Measurements from ENCODE around the gene NDOR1.
"Not testable (repeated sequence)": the region's sequence is repeated elsewhere in the genome, so short reads cannot be mapped to it uniquely, and the experiment has no call there.

The NDOR1 gene

GRCh38 chr9:137245450-137246421 lies 40.2 kb downstream of the NDOR1 start:
- DNase-seq, result no peak

GRCh38 chr9:137247135-137247915 lies 41.8 kb downstream of the NDOR1 start:
- DNase-seq, result no peak

GRCh38 chr9:137247916-137248175 lies 42.3 kb downstream of the NDOR1 start:
- DNase-seq, result no peak

DNA sequence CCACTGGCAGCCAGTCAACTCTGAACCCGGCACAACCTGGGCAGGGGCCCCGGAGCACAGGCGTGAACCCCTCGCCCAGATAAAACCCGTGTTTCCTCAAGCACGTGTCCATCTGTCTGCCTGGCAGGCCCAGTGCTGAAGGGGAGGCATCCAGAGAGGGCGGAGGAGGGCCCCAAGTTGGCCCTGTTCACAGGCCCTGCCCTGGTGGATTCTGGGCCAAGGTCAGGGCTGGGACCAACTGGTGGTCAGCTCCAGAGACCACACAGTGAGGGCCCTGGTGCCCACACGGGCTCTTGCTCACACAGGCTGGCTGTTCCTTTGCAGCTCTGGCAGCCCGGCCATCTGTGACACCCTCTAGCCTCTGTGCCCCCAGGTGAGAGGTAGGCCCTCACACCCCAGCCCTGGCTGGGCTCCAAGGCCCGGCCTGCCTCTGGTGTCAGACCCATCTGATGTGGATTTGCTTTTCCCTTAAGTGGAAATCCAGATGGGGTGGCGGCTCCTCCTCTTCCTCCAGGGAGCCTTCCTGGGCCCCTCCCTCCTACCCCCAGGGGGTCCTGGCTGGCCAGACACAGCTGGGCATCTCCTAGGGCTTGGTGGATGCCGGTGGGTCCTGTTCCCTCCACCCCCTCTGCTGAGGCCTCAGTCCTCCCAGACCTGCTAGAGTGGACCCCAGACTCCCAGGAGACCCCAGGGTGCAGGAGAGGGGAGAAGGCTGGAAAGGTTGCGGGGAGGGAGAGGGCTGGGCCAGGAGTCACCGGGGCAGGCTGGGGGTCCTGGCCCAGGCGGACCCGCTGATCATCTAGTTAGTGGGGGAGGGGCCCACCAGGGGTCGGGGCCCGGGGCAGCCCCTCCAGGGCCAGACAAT lies 45.1 kb downstream of the NDOR1 start:
- no peak for DNase-seq

DNA sequence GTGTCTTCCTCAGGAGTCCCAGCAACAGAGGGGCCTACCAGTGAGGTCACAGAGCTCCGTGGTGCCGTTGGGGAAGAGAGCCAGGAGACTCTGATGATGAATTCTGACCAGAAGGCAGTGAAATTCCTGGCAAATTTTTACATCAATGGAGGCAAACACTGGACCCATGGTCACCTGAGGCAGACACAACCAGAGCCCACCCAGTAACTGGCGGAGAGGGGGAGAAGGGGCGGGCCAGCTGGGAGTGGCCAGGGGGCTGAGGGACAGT lies 45.6 kb downstream of the NDOR1 start, which contains the start of gene STPG3:
Gene STPG3, plus strand, starts transcription at position 93 of the 268 bp plus-strand sequence. Its CDS starts 1 bp downstream, at position 94.
- DNase-seq, result no peak

GRCh38 chr9:137251490-137252268 lies 46.2 kb downstream of the NDOR1 start:
- no peak for DNase-seq

DNA sequence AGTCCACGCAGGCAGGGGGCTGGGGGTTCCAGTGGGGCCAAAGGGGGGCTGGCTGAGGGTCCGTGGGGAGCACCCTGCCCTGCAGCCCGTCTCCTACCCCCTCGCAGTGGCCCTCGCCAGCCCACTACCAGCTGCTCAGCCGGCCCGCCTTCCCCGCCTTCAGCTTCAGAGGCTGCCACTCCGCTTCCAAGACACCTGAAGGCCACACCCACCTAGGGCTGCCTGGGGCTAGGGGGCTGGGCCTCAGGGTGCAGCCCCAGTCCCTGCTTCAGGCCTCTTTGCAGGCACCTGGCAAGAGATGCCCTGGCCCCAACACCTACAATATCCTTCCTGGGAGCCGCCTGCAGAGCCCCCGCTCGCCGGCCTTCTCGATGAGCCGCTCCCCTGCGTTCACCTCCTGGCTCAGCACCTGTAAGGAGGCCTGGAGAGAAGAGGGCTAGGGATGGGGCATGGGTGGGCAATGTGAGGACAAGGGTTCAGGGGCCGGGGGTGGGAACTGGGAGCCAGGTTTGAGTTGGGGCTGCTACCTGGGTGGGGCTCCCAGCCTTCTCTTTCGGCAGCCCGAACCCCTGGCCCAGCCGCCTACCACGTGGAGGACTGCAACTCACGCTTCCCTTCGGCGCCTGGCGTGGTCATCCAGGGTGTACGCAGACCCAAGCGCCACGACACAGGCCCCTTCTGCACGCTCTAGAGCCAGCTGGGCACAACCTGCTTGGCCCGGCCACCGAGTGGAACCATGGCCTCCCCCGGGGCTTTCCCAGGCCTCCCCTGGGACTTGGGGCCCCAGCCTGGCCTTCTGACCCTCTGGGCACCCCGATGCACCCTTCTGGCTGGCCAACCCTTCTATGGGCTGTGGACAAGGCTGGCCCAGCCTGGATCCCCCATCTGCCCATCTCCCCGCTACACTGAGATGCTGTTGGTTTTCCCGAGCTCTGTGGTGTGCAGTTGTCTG lies 47.3 kb downstream of the NDOR1 start:
- DNase-seq, result no peak

DNA sequence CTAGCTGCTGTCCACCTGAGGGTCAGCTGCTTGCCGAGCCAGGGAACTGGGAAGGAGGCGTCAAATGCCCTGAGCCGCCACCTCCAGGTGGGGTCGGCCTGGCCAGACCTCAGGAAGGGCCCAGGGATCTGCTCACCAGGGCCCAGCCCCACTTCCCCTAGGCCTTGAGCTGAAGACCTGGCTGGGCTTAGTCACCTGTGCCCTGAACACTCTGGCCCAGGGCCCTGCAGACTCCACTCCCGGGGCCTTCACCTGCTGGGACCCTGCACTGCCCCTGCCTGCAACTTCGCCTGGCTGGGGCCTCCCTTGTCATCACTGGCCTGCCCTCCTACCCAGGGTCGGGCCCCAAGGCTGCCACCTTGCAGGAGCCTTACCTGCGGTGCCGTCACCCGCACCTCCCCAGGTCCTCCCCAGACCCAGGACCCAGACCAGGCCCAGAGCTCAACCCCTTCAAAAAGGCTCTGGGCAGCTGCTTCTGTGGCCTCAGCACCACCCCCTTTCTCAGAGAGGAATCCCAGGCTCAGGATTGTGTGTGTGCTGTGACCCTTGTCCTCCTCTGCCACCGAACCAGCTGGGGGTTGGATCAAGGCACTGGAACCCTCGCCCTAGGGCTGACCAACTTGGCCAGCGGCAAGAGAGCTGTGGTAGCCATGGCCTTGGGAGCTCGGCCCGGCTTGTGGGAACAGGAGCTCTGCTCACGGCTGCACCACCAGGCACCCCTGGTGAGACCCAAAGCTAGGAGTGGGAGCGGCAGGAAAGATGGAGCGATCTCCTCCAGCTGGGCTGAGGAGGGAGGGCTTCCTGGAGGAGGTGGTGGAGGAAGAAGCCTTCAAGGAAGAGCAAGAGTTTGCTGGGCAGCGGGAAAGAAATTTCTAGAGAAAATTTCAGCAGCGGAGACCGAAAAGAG lies 48.5 kb downstream of the NDOR1 start:
- DNase-seq, result no peak

GRCh38 chr9:137254624-137255447 lies 49.3 kb downstream of the NDOR1 start, which contains the start of gene NELFB:
Gene NELFB (plus strand): TSS chr9:137255327.
- peak; percentile 97 for DNase-seq

DNA sequence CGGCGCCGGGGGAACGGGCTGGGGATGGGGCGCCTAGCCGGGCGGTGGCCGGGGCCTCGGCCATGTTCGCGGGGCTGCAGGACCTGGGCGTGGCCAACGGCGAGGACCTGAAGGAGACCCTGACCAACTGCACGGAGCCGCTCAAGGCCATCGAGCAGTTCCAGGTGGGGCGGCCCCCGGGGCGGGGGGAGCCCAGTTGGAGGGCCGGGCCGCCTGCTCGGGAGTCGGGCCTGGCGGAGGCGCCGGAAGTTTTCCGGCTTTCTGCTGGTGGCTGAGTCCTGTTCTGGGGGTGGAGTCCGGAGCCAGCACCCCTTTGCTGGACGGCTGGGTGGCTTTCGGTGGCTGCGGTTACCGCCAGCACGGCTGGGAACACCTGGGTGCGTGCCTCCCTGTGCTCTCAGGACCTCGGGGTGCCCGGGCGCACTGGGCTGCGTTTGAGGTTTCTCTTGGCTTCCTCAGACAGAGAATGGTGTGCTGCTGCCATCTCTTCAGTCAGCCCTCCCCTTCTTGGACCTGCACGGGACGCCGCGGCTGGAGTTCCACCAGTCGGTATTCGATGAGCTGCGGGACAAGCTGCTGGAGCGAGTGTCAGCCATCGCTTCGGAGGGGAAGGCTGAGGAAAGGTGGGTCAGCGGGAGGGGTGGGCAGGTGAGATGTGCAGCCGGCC lies 50.1 kb downstream of the NDOR1 start:
- DNase-seq, result no peak

DNA sequence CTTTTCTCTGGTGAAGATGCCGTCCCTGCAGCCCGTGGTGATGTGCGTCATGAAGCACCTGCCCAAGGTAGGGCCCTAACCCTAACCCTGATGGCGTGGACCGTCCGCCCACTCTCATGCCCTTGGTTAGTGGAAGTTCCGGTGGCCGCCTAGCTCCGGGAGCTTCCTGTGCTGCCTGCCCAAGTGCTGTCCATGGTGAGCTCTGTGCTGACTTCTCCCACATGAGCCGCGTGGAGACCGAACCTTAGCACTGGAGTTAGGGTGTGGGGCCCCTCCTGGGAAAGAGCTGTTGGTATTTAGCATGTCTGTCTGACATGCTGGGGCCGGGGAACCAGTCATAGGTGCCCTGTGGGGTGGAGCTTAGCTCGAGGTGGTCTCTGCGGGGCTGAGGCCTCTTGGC lies 50.9 kb downstream of the NDOR1 start:
- DNase-seq, result no peak

GRCh38 chr9:137256856-137257255 lies 51.4 kb downstream of the NDOR1 start:
- DNase-seq, result no peak

GRCh38 chr9:137262173-137262908 lies 56.8 kb downstream of the NDOR1 start:
- DNase-seq, result not testable (repeated sequence)

GRCh38 chr9:137262909-137263285 lies 57.4 kb downstream of the NDOR1 start:
- DNase-seq, result no peak

GRCh38 chr9:137263506-137263905 lies 58.0 kb downstream of the NDOR1 start:
- no peak for DNase-seq

DNA sequence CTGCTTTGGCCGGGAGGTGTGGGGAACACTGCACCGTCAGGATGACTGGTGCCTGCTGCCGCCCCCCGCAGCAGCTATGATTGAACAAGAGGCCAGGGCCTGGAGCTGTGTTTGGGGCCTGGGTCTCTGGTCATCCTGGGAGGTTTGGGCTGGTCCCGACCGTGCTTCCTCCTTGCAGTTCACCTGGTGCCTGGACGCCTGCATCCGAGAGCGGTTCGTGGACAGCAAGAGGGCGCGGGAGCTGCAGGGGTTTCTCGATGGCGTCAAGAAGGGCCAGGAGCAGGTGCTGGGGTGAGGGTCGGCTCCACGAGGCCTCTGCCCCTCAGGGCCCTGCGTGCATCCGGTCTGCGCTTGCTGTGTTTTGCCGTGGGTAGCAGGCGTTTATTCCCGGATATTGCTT lies 58.6 kb downstream of the NDOR1 start:
- no peak for DNase-seq

DNA sequence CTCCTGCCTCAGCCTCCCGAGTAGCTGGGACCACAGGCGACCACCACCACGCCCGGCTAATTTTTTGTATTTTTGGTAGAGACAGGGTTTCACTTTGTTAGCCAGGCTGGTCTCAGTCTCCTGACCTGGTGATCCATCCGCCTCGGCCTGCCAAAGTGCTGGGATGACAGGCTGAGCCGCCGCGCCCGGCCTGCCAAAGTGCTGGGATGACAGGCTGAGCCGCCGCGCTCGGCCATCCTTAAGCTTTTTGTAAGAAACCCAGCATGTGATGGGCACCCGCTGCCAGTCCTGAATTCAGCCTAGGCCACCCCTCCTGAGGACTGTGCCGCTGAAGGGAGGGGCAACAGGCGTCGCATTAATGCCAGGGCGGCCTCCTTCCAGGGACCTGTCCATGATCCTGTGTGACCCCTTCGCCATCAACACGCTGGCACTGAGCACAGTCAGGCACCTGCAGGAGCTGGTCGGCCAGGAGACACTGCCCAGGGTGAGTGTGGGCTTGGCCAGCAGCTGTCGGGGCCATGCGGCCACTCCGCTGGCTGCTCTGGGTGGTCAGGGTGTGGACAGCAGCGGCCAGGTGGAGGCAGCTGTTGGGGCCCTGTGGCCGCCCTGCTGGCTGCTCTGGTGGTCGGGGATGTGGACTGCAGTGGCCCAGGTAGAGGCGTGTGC lies 60.1 kb downstream of the NDOR1 start:
- DNase-seq, result no peak

Measured in stimulated activated CD4-positive, alpha-beta T cell treated with anti-CD3 and anti-CD28 coated beads, Interleukin-4, amount 100 ng/mL, for 1 hour (primary cell).